ENCODE data around the gene BCL2L13. TPM values are rescaled to one million over a fixed set of nuclear protein-coding genes. Genes with fewer than 3 reads are reported as not detected.
"Not testable (repeated sequence)": the region's sequence is repeated elsewhere in the genome, so short reads cannot be mapped to it uniquely, and the experiment has no call there.

BCL2L13 gene
- total RNA-seq, 1 donor from 2014 or later: 42.6 TPM

- Mint-ChIP-seq H3K27me3 (ENCODE audit: unreplicated experiment) (peaks cover 2% of the 10 kb centered on the region), H3K4me1 (ENCODE audit: low read depth, unreplicated experiment) (no peaks in the 10 kb centered on the region), H3K9me3 (ENCODE audit: unreplicated experiment) (peaks cover 1% of the 10 kb centered on the region), H3K27ac (ENCODE audit: unreplicated experiment) (no peak overlapping the region), H3K4me3 (ENCODE audit: unreplicated experiment) (no peak overlapping the region), H3K36me3 (ENCODE audit: unreplicated experiment) (no peaks in the 10 kb centered on the region)
- no peak for TF ChIP-seq CTCF (IDR thresholded peaks at IDR 0.05; ENCODE audit: partially characterized antibody, unreplicated experiment)
- no peak for DNase-seq
Measured at GRCh38 chr22:17764036-17764435, 125.5 kb downstream of the BCL2L13 start.

- H3K36me3 Mint-ChIP-seq (ENCODE audit: unreplicated experiment); H3K27me3 Mint-ChIP-seq (ENCODE audit: unreplicated experiment); H3K27ac Mint-ChIP-seq (ENCODE audit: unreplicated experiment); H3K9me3 Mint-ChIP-seq (ENCODE audit: unreplicated experiment); DNase-seq; H3K4me1 Mint-ChIP-seq (ENCODE audit: low read depth, unreplicated experiment); H3K4me3 Mint-ChIP-seq (ENCODE audit: unreplicated experiment): not testable (repeated sequence)
Measured at GRCh38 chr22:17764852-17765251, 126.3 kb downstream of the BCL2L13 start.

GRCh38 chr22:17767233-17768065 lies 128.9 kb downstream of the BCL2L13 start:
- H3K27me3 Mint-ChIP-seq (ENCODE audit: unreplicated experiment): peaks cover 5% of the 10 kb centered on the region
- no peak overlapping the region for H3K27ac Mint-ChIP-seq (ENCODE audit: unreplicated experiment)
- H3K36me3 Mint-ChIP-seq (ENCODE audit: unreplicated experiment): no peaks in the 10 kb centered on the region
- peaks cover 4% of the 10 kb centered on the region for H3K9me3 Mint-ChIP-seq (ENCODE audit: unreplicated experiment)
- peaks cover 6% of the 10 kb centered on the region for H3K4me1 Mint-ChIP-seq (ENCODE audit: low read depth, unreplicated experiment)
- no peak for TF ChIP-seq CTCF (IDR thresholded peaks at IDR 0.05; ENCODE audit: partially characterized antibody, unreplicated experiment)
- DNase-seq: no peak
- no peak overlapping the region for H3K4me3 Mint-ChIP-seq (ENCODE audit: unreplicated experiment)

- no peak for TF ChIP-seq CTCF (IDR thresholded peaks at IDR 0.05; ENCODE audit: partially characterized antibody, unreplicated experiment)
- Mint-ChIP-seq H3K27ac (ENCODE audit: unreplicated experiment) (no peak overlapping the region), H3K9me3 (ENCODE audit: unreplicated experiment) (peaks cover 5% of the 10 kb centered on the region), H3K27me3 (ENCODE audit: unreplicated experiment) (peaks cover 8% of the 10 kb centered on the region), H3K36me3 (ENCODE audit: unreplicated experiment) (no peaks in the 10 kb centered on the region), H3K4me3 (ENCODE audit: unreplicated experiment) (no peak overlapping the region), H3K4me1 (ENCODE audit: low read depth, unreplicated experiment) (peaks cover 9% of the 10 kb centered on the region)
- no peak for DNase-seq
Measured at GRCh38 chr22:17769013-17769715, 130.6 kb downstream of the BCL2L13 start.

GRCh38 chr22:17769716-17770082 lies 131.1 kb downstream of the BCL2L13 start:
- H3K4me1 Mint-ChIP-seq (ENCODE audit: low read depth, unreplicated experiment): peaks cover 9% of the 10 kb centered on the region
- no peak overlapping the region for H3K4me3 Mint-ChIP-seq (ENCODE audit: unreplicated experiment)
- H3K36me3 Mint-ChIP-seq (ENCODE audit: unreplicated experiment): no peaks in the 10 kb centered on the region
- H3K27me3 Mint-ChIP-seq (ENCODE audit: unreplicated experiment): peaks cover 8% of the 10 kb centered on the region
- no peak overlapping the region for H3K27ac Mint-ChIP-seq (ENCODE audit: unreplicated experiment)
- peaks cover 5% of the 10 kb centered on the region for H3K9me3 Mint-ChIP-seq (ENCODE audit: unreplicated experiment)
- no peak for TF ChIP-seq CTCF (IDR thresholded peaks at IDR 0.05; ENCODE audit: partially characterized antibody, unreplicated experiment)
- no peak for DNase-seq
